HG02571 (cell line): ENCODE measurements around the gene TRIP10.
"Not testable (repeated sequence)": the region's sequence is repeated elsewhere in the genome, so short reads cannot be mapped to it uniquely, and the experiment has no call there.

ENCODE experiments used
- ATAC-seq: cut with Tn5 transposase; IDR thresholded peaks from one replicate; pipeline ENCODE4 v1.9.1; 2021; ENCODE audit warnings: mild to moderate bottlenecking, moderate library complexity; ENCODE audit not compliant: unreplicated experiment

Gene TRIP10

GRCh38 chr19:6765738-6766356, 26.4 kb downstream of the TRIP10 start:
- no peak for ATAC-seq

- no peak for ATAC-seq
These were observed 27.0 kb downstream of the TRIP10 start for GRCh38 chr19:6766357-6767080.

GRCh38 chr19:6767081-6767356, 27.5 kb downstream of the TRIP10 start:
- no peak for ATAC-seq

DNA sequence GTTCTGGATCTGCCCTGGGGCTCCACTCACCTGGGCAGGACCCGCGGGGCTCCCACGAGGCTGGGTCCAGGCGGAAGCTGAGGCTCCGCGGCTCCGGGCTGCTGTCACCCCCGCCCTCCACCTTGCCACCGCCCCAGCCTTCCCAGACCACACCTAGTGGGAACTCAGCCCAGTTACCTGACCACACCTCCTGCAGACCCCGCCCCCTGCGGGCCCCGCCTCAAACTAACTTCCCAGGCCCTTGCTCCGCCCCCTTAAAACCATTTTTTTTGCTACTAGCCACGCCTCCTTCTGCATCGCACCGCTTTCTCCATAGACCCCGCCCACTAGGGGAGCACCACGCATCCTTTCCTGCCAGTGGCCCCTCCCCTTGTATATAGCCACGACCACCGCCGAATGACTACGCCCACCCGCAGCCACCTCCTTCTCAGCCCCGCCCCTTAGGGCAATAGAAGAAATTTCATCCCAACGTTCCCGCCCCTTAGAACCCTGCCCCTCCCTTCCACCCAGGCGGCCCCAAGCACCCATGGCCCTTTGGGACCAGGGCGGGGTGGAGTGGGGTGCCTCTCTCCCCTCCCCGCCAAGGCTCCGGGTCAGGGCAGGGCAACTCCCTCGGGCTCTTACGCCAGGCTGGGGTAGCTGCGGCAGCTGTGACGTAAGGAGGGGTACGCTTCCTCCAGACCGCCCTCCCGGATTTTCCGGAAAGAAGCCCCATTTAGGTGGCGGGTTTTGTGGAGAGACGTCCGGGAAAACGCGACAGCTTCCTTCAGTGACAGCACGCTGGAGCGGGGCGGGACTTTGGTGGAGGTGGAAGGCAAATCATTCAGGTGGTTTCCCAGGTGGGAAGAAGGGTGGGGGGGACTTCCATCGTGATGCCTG, 28.1 kb downstream of the TRIP10 start, which contains the start of gene SH2D3A:
Gene SH2D3A (minus strand): TSS at position 79 of the 879 bp plus-strand sequence. CDS start 3,687 bp downstream, outside the sequence.
- peak; percentile 65 for ATAC-seq

GRCh38 chr19:6768236-6768785, 28.8 kb downstream of the TRIP10 start:
- ATAC-seq, result no peak

DNA sequence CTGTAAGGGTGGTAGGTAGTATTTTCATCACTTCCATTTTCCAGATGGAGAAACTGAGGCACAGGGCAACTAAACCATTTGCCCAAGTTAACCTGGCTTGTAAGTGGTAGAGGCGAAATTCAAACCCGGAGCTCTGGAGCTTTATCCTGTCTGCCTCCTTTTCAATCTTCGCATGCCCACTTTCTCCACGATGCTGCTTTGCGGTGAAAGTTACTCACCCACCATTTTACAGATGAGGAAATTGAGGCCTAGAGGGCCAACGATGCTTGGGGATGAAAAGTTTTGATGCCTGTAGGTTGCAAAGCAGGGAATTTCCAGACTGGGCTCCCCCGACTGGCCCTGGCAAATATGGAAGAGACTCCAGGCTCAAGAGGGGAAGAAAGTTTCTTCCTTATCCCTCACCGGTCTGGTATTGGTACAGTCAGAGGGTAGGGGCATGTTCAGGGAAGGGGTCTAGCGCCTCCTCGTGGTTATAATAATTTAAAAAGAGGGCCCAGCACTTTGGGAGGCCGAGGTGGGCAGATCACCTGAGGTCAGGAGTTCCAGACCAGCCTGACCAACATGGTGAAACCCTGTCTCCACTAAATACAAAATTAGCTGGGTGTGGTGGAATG, 29.6 kb downstream of the TRIP10 start:
- no peak for ATAC-seq

DNA sequence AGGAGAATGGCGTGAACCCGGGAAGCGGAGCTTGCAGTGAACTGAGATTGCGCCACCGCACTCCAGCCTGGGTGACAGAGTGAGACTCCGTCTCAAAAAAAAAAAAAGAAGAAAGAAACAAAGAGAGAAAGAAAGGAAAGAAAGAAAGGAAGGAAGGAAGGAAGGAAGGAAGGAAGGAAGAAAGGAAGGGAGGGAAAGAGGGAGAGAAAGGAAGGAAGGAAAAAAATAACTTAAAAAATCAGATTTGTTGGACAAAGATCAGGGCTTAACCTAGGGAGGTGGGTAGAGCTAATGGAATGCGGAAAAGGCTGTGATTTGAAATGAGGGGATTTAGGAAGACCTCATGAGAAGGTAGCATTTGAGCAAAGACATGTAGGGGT, 32.2 kb downstream of the TRIP10 start:
- not testable (repeated sequence) for ATAC-seq

DNA sequence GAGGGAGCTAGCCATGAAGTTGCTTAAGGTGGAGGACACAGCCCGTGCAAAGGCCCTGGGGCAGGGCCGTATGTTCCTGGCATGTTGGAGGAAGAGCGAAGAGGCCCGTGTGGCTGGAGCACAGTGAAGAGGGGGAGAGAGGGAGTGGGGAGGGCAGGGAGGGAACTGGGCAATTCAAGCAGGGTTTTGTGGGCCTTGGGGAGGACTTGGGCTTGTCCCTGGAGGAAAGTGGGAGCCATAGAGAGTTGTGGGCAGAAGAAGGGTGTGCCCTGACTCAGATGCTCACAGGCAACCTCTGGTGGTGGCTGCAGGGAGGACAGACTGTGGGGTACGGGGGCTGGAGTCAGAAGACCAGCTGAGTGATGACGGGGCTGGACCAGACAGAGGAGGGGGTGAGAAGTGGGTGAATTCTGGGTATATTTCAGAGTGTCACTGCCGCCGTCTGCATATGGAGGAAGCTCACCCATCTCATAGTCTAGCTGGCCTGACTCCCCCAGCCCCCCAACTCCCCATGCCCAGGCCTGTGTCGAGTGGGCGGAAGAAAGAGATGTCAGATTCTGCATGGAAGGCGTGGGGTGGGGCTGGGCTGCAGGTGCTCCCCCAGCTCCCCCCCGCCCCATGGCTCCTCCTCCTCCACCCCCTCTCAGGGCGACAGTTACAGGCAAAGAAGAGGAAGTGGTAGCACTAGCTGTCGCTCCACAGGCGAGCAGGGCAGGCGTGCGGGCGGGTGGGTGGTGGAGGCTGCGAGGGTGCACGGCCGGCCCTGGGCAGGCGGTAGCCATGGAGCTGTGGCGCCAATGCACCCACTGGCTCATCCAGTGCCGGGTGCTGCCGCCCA, 32.8 kb downstream of the TRIP10 start, which contains the start of gene VAV1:
Gene VAV1 (plus strand): TSS at position 681 of the 838 bp plus-strand sequence. CDS start 100 bp downstream, at position 781.
- peak; percentile 37 for ATAC-seq

DNA sequence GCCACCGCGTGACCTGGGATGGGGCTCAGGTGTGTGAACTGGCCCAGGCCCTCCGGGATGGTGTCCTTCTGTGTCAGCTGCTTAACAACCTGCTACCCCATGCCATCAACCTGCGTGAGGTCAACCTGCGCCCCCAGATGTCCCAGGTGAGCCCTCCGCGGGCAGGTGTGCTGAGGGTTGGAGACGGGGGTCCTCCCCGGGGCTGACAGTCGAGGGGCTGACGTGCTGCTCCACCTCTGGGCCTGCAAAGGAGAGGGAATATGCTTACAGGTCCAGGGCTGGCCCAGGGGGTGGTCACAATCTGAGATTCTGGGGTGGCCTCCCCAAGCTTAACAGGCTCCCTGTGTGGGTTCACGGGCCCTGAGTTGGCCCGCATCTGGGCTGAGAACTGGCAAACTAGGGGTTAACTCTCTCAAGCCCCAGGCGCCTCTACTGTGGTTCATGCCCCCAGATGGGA, 33.4 kb downstream of the TRIP10 start:
- ATAC-seq, result no peak

DNA sequence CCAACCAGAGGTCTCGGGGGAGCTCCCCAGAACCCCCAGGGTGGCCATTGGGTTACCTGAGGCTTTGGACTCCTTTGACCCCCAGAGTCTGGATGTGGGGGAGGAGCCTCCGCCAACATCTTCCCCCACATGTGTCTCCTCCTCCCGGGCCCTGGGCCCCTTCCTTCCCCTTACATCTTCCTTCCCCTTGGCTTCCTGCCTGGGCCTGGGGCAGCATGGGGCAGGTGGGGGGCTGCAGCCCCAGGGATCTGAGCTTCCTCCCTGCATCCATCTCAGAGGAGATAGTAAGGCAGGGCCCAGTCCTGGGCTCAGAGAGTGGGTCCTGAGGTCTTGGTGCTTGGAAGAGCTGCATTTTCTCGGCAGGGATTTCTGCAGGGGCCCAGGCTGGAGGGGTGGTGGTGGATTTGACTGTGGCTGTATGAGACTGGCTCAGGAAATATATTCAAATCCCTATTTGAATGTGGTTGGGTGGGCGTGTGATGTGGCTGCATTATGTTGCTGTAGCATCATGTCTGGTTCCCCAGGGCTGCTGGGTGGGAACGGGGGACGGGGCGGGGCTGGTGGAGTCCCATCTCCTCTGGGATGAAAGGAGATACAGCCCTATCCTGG, 33.9 kb downstream of the TRIP10 start:
- no peak for ATAC-seq

GRCh38 chr19:6774821-6775707, 35.6 kb downstream of the TRIP10 start:
- ATAC-seq, result no peak

DNA sequence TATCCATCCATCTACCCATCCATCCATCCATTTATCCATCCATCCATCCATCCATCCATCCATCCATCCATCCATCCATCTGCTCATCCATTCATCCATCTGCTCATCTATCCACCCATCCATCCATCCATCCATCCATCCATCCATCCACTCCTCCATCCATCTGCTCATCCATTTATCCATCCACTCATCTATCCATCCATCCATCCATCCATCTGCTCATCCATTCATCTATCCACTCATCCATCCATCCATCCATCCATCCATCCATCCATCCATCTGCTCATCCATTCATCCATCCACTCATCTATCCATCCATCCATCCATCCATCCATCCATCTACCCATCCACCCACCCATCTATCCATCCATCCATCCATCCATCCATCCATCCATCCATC, 36.6 kb downstream of the TRIP10 start:
- not testable (repeated sequence) for ATAC-seq

DNA sequence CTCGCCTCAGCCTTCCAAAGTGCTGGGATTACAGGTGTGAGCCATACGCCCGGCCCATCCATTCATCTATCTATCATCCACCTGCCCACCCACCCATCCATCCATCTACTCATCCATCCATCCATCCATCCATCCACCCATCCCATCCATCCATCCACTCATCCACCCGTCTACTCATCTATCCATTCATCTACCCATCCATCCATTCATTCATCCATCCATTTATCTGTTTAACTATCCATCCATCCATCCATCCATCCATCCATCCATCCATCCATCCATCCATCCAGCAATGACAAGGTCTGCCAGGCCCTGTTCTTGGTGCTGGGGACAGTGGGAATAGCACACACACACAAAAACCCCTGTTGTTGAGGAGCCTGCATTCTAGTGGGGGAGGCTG, 37.5 kb downstream of the TRIP10 start:
- no peak for ATAC-seq

- no peak for ATAC-seq
These were observed 38.0 kb downstream of the TRIP10 start for GRCh38 chr19:6777434-6777833.

DNA sequence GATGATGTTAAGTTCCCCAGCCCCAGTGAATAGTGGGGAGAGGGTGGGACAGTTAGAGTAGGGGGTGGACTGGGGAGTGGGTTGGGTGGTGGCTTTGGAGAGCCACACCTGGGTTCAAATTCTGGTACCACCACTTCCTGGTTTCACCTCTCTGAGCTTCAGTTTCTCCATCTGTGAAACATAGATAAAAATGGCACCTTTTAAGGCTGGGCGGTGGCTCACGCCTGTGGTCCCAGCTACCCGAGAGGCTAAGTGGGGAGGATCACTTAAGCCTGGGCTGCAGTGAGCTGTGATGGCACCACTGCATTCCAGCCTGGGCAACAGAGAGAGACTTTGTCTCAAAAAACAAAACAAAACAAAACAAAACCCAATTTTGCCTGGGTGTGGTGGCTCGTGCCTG, 38.9 kb downstream of the TRIP10 start:
- ATAC-seq, result no peak

- ATAC-seq, result no peak
These were observed 39.7 kb downstream of the TRIP10 start for GRCh38 chr19:6779206-6779605.

GRCh38 chr19:6787393-6787792, 47.9 kb downstream of the TRIP10 start:
- no peak for ATAC-seq

DNA sequence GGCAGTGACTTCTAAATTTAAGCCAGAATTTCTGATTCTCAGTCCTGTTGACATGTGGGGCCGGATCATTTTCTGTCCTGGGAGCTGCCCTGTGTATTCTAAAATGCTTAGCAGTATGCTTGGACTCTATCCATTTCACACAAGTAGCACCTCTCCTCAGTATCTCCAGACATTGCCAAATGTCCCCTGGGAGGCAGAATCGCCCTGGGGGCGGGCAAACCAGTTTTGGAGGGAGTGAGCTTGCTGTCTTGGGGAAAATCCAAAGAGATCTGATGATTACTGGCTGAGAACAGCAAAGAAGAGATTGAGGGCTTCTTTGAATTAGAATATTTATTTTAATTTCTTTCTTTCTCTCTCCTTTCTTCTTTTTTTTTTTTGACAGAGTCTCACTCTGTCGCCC, 49.4 kb downstream of the TRIP10 start:
- no peak for ATAC-seq
